Gastrocnemius medialis (tissue), 4 donors: Measurements from ENCODE around the gene P2RY2. TPM values are rescaled to one million over a fixed set of nuclear protein-coding genes. Genes with fewer than 3 reads are reported as not detected.

Experiments used
- ATAC-seq, 2 donors: fragments of 150-250 bp; one replicate each; pipeline ENCODE4 v1.9.1; 2016
- DNase-seq, 2 donors: peaks; one replicate each; pipeline ENCODE4 v3.0.0-alpha.2; 2019
- H3K27ac ChIP-seq, 4 donors: fragments of 200-600 bp; sonication (generic); 1 replicate in 1 of 4; 2 replicates in 3 of 4; pipeline ENCODE4 v1.5.1; 2016 to 2018; ENCODE audit warnings: mild to moderate bottlenecking in 2 of 4, moderate library complexity in 1 of 4
- H3K27me3 ChIP-seq, 3 donors: fragments of 200-600 bp; sonication (generic) in 2 of 3; 1 replicate in 1 of 3; 2 replicates in 2 of 3; pipeline versions ENCODE4 v1.5.1 to v1.6.0; 2016 to 2019; ENCODE audit warnings: mild to moderate bottlenecking in 1 of 3, moderate library complexity in 1 of 3
- H3K36me3 ChIP-seq, 2 donors: fragments of 200-600 bp; sonication (generic) in 1 of 2; one replicate each; pipeline ENCODE4 v1.5.1; 2017 to 2018
- H3K4me1 ChIP-seq, 2 donors: fragments of 200-600 bp; sonication (generic) in 1 of 2; one replicate each; pipeline ENCODE4 v1.5.1; 2016 to 2017; ENCODE audit warnings: mild to moderate bottlenecking in 2 of 2
- H3K4me3 ChIP-seq, 4 donors: fragments of 200-600 bp; sonication (generic) in 3 of 4; 1 replicate in 1 of 4; 2 replicates in 3 of 4; pipeline ENCODE4 v1.5.1; 2016 to 2019; ENCODE audit warnings: mild to moderate bottlenecking in 2 of 4
- H3K9me3 ChIP-seq, 3 donors: fragments of 200-600 bp; sonication (generic) in 2 of 3; 1 replicate in 1 of 3; 2 replicates in 2 of 3; pipeline ENCODE4 v1.5.1; 2016 to 2019
- POLR2A ChIP-seq, 2 donors: fragments of 450-650 bp; IDR thresholded peaks; one replicate each; pipeline ENCODE4 v1.6.1; 2017; ENCODE audit warnings: antibody characterized with exemption in 2 of 2, mild to moderate bottlenecking in 2 of 2, moderate library complexity in 2 of 2
- in situ Hi-C, 4 donors: fragments of 200-750 bp; cut with MboI; loops; one replicate each; pipeline versions ENCODE4 v1.15.0 to v1.8.0; 2017; ENCODE audit warnings: low sequenced_read_pairs in 4 of 4
- intact Hi-C: fragments of 100-400 bp; cut with DNase I; formaldehyde crosslinking; loops from one replicate; pipeline ENCODE4 v1.15.1; 2023; ENCODE audit warnings: low total_unique reads
- total RNA-seq, 4 donors: library from RNA; depleted of rRNA; stranded (reverse); fragments of >200 nt; gene quantifications; one replicate each; pipeline versions ENCODE4 v1.1.0 to v1.2.3, GENCODE V29; 2016
- TF ChIP-seq, protein P1 (sequence below), 5 experiments: fragments of 450-650 bp in 3 of 5; fragments of 200-600 bp in 2 of 5; sonication (generic) in 2 of 5; IDR thresholded peaks in 4 of 5; conservative IDR thresholded peaks in 1 of 5; 1 replicate in 4 of 5; 2 replicates in 1 of 5; pipeline ENCODE4 v1.5.1; 2016 to 2019; ENCODE audit warnings: antibody characterized with exemption in 5 of 5, mild to moderate bottlenecking in 3 of 5, moderate library complexity in 3 of 5

The P2RY2 gene
- total RNA-seq, 4 donors from 2014 or later: 21.8 to 52.6 (median 44.5) TPM

DNA sequence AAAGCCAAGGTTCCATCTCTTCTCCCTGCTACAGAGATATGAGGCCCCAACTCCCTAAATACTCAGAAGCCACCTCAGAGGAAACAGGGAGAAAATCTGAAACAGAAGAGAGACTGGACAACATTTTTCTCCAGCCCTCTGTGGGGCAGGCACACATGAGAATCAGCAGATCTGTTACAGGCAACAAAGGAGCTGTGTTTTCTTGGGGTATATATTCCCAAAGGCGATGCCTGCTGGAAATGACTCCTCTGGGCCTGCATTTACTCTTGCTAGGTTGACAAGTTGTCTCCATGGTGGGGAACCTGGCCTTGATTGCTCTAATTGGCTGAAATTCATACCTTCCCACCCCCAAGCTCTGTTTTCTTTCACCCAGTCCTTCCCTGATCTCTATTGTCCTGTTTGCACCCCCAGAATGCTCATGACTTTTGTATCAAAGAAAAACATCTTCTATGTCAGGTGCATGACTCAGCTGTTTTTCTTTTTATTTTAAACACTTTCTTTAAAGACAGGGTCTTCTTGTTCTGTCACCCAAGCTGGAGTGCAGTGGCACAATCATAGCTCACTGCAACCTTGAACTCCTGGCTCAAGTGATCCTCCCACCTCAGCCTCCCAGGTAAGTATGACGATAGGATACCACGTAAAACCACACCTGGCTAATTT is 30.6 kb downstream of the P2RY2 start:
- Histone ChIP-seq H3K27ac (peak overlapping the region; percentile 19 to 67 (median 55)), H3K36me3 (no peaks in the 10 kb centered on the region), H3K4me3 (no peak overlapping the region), H3K9me3 (no peaks in the 10 kb centered on the region), H3K4me1 (peaks cover 0 to 5% of the 10 kb centered on the region in 2 donors), H3K27me3 (no peaks in the 10 kb centered on the region)
- intact Hi-C loops: no loop called here
- in situ Hi-C loops: loop anchor here in 1 of 4 donors (5.0 kb wide), 1 partner anchor 61 kb away; no protein-coding TSS in a partner anchor
- peak in 1 of 2 donors; percentile 6 for DNase-seq
- no peak for ATAC-seq
- TF ChIP-seq, protein P1, sequence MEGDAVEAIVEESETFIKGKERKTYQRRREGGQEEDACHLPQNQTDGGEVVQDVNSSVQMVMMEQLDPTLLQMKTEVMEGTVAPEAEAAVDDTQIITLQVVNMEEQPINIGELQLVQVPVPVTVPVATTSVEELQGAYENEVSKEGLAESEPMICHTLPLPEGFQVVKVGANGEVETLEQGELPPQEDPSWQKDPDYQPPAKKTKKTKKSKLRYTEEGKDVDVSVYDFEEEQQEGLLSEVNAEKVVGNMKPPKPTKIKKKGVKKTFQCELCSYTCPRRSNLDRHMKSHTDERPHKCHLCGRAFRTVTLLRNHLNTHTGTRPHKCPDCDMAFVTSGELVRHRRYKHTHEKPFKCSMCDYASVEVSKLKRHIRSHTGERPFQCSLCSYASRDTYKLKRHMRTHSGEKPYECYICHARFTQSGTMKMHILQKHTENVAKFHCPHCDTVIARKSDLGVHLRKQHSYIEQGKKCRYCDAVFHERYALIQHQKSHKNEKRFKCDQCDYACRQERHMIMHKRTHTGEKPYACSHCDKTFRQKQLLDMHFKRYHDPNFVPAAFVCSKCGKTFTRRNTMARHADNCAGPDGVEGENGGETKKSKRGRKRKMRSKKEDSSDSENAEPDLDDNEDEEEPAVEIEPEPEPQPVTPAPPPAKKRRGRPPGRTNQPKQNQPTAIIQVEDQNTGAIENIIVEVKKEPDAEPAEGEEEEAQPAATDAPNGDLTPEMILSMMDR (IDR thresholded peaks at IDR 0.05 in 4 of 5, conservative IDR thresholded peaks at IDR 0.05 in 1 of 5): no peak
- no peak for TF ChIP-seq POLR2A (IDR thresholded peaks at IDR 0.05)

DNA sequence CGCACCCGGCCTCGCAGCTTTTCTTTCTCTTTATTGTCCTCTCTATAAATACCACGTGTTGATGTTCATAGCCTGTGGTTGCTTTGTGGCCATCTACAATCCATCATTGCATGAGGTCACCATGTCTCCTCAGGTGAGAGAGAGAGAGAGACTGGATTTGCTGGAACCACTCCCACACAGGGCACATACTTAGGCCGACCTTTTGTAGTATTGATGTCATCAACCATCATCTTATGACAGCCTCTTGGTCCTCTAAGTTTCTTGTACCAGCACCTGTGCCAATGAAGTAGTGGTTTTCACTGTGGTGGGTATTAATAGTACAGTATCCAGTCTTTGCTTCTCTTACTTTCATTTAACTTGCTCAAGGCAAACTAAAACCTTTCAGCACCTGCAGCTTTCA is 31.2 kb downstream of the P2RY2 start:
- intact Hi-C loops: no loop called here
- H3K4me3 ChIP-seq: no peak overlapping the region
- DNase-seq (peak in 1 of 2 donors; percentile 51), ATAC-seq (peak; percentile 53 to 83)
- peak overlapping the region; percentile 19 to 67 (median 55) for H3K27ac ChIP-seq
- in situ Hi-C loops: loop anchor here in 1 of 4 donors (5.0 kb wide), 1 partner anchor 62 kb away; no protein-coding TSS in a partner anchor
- TF ChIP-seq, protein P1 (IDR thresholded peaks at IDR 0.05 in 4 of 5, conservative IDR thresholded peaks at IDR 0.05 in 1 of 5): no peak
- no peak for TF ChIP-seq POLR2A (IDR thresholded peaks at IDR 0.05)
- peaks cover 0 to 5% of the 10 kb centered on the region in 2 donors for H3K4me1 ChIP-seq
- H3K9me3 ChIP-seq: no peaks in the 10 kb centered on the region
- no peaks in the 10 kb centered on the region for H3K36me3 ChIP-seq
- no peaks in the 10 kb centered on the region for H3K27me3 ChIP-seq

DNA sequence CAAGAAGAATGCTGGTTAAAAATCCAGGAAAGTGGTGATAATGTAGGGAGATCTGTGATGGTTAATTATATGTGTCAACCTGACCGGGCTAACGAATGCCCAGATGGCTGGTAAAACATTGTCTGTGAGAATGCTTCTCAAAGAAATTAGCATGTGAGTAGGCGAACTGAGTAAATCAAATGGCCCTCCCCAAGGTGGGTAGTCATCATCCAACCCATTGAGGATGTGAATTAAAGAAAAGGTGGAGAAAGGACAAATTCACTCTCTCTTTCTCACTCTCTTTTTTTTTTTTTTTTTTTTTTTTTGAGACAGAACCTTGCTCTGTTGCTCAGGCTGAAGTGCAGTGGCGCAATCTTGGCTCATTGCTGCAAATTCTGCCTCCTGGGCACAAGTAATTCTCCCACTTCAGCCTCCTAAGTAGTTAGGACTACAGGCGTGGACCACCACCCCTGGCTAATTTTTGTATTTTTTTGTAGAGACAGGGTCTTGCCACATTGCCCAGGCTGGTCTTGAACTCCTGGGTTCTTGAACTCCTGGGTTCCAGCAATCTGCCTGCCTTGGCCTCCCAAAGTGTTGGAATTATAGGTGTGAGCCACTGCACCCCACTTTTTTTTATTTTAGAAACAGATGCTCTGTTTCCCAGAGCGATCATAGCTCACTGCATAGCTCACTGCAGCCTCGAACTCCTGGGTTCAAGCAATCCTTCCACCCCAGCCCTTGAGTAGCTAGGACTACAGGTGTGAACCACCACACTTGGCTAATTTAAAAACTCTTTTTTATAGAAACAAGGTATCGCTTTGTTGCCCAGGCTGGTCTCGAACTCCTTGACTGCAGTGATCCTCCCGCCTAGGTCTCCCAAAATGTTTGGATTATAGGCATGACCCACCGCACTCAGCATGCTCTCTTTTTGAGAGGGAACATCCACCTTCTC is 32.0 kb downstream of the P2RY2 start:
- Histone ChIP-seq H3K9me3 (no peaks in the 10 kb centered on the region), H3K27ac (peak overlapping the region; percentile 19 to 67 (median 55)), H3K36me3 (no peaks in the 10 kb centered on the region), H3K27me3 (no peaks in the 10 kb centered on the region), H3K4me1 (peaks cover 0 to 5% of the 10 kb centered on the region in 2 donors), H3K4me3 (no peak overlapping the region)
- DNase-seq (peak in 1 of 2 donors; percentile 15), ATAC-seq (peak in 1 of 2 donors; percentile 8)
- intact Hi-C loops: no loop called here
- TF ChIP-seq, protein P1 (IDR thresholded peaks at IDR 0.05 in 4 of 5, conservative IDR thresholded peaks at IDR 0.05 in 1 of 5): no peak
- TF ChIP-seq POLR2A (IDR thresholded peaks at IDR 0.05): no peak
- in situ Hi-C loops: loop anchor here in 1 of 4 donors (5.0 kb wide), 1 partner anchor 63 kb away; no protein-coding TSS in a partner anchor

DNA sequence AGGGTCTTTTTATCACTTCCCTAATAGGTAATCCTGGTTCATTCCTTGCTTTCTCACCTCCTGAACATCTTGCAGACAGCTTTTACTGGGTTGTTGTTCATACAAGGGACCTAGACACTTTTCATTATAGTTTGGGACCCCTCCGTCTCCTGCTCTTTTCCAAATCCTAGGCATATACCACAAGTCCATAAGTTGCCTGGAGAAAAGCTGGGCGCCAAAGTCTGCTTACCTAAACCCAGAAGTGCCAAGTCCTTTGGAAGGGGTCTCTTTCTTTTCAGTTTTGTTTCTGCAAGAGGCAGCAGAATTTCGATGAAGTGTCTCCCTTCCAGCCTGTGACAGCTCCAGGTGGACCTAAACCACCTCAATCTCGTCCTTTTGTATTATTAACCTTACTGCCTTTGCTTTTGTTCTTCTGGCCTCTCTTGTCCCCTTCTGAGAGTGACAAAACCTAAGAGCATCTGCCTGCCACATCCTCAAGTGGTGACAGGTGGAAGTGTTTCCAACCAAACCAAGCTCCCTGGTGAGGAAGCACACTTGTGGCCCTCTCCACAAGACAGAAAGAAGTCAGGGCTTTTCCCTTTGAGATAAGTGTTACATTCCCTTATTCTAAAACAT is 34.6 kb downstream of the P2RY2 start:
- Histone ChIP-seq H3K36me3 (no peaks in the 10 kb centered on the region), H3K9me3 (no peaks in the 10 kb centered on the region), H3K4me3 (no peak overlapping the region), H3K27ac (no peak overlapping the region), H3K27me3 (no peaks in the 10 kb centered on the region), H3K4me1 (peaks cover 5 to 15% of the 10 kb centered on the region in 2 donors)
- intact Hi-C loops: no loop called here
- in situ Hi-C loops: no loop called here
- ATAC-seq: no peak
- no peak for DNase-seq
- TF ChIP-seq, protein P1 (IDR thresholded peaks at IDR 0.05 in 4 of 5, conservative IDR thresholded peaks at IDR 0.05 in 1 of 5): peak in 1 of 5 experiments; percentile 17
- TF ChIP-seq POLR2A (IDR thresholded peaks at IDR 0.05): no peak
